Body of pancreas (tissue), 4 donors: ENCODE measurements around the gene KRT33A. TPM values are rescaled to one million over a fixed set of nuclear protein-coding genes. Genes with fewer than 3 reads are reported as not detected.

Experiments
- ATAC-seq: fragments of 150-250 bp; one replicate; pipeline ENCODE4 v1.9.1; 2016
- DNase-seq, 4 donors: peaks; one replicate each; pipeline ENCODE4 v3.0.0-alpha.2; 2019
- H3K27ac ChIP-seq, 4 donors: fragments of 200-600 bp; sonication (generic); 1 replicate in 3 of 4; 2 replicates in 1 of 4; pipeline versions ENCODE4 v1.5.1 to v1.6.1; 2016 to 2019; ENCODE audit warnings: mild to moderate bottlenecking in 1 of 4, mixed read lengths in 1 of 4, moderate library complexity in 1 of 4
- H3K27me3 ChIP-seq, 2 donors: fragments of 200-600 bp; sonication (generic); one replicate each; pipeline ENCODE4 v1.6.0; 2016; ENCODE audit warnings: mild to moderate bottlenecking in 1 of 2
- H3K36me3 ChIP-seq, 2 donors: fragments of 200-600 bp; sonication (generic); replicated peaks in 1 of 2; 2 replicates each; pipeline ENCODE4 v1.5.1; 2016; ENCODE audit warnings: low read depth in 2 of 2; ENCODE audit not compliant: insufficient read depth in 1 of 2
- H3K4me1 ChIP-seq: fragments of 200-600 bp; sonication (generic); one replicate; pipeline ENCODE4 v1.6.0; 2016
- H3K4me3 ChIP-seq, 2 donors: fragments of 200-600 bp; sonication (generic); 1 replicate in 1 of 2; 2 replicates in 1 of 2; pipeline ENCODE4 v1.5.1; 2016 to 2019
- H3K9me3 ChIP-seq, 3 donors: fragments of 200-600 bp; sonication (generic); 1 replicate in 2 of 3; 2 replicates in 1 of 3; pipeline ENCODE4 v1.5.1; 2016
- POLR2A ChIP-seq, 3 donors: fragments of 450-650 bp; IDR thresholded peaks; one replicate each; pipeline ENCODE4 v1.6.1; 2016; ENCODE audit warnings: antibody characterized with exemption in 3 of 3, mild to moderate bottlenecking in 2 of 3
- WGBS, 2 donors: methylation state at CpG; one replicate each; pipeline ENCODE4 v1.1.5; 2017; 5-methylcytosine and 5-hydroxymethylcytosine counted together
- intact Hi-C: fragments of 100-400 bp; cut with DNase I; formaldehyde crosslinking; loops from one replicate; pipeline ENCODE4 v1.15.1; 2023
- total RNA-seq, 2 donors: library from RNA; depleted of rRNA; stranded (reverse); fragments of >200 nt; gene quantifications; one replicate each; pipeline ENCODE4 v1.1.0, GENCODE V29; 2016
- TF ChIP-seq, protein P1 (sequence below), 7 experiments: fragments of 450-650 bp in 4 of 7; fragments of 200-600 bp in 3 of 7; sonication (generic) in 3 of 7; IDR thresholded peaks; one replicate each; pipeline ENCODE4 v1.5.1; 2016 to 2019; ENCODE audit warnings: antibody characterized with exemption in 7 of 7

The KRT33A gene
- total RNA-seq, 2 donors from 2014 or later: not detected

DNA sequence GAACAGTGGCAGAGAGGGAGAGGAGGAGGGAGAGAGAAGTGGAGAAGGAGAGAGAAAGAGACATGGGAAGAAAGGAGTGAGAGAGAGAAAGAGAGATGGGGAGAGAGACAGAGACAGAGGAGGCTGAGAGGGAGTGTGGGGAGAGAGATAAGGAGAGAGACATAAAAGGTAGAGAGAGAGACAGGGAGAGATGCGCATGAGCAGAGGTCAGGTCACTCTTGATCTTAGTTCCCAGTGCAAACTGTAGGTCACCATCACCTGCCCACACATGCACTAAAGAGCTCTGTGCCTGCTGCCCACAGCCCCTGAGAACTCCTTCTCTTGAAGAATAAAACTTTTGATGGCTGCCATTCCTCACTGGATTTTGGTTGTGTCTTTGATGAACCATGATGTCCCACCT lies 14.9 kb downstream of the KRT33A start:
- ATAC-seq (no peak), DNase-seq (no peak)
- H3K36me3 ChIP-seq: no peaks in the 10 kb centered on the region
- no peaks in the 10 kb centered on the region for H3K9me3 ChIP-seq
- intact Hi-C loops: no loop called here
- 87 to 95% methylated on average over 1 of the region's 1 CpG for WGBS, 2 donors
- H3K27me3 ChIP-seq: no peaks in the 10 kb centered on the region
- H3K4me1 ChIP-seq: peaks cover 14% of the 10 kb centered on the region
- H3K4me3 ChIP-seq: no peak overlapping the region
- no peak overlapping the region for H3K27ac ChIP-seq
- TF ChIP-seq, protein P1, sequence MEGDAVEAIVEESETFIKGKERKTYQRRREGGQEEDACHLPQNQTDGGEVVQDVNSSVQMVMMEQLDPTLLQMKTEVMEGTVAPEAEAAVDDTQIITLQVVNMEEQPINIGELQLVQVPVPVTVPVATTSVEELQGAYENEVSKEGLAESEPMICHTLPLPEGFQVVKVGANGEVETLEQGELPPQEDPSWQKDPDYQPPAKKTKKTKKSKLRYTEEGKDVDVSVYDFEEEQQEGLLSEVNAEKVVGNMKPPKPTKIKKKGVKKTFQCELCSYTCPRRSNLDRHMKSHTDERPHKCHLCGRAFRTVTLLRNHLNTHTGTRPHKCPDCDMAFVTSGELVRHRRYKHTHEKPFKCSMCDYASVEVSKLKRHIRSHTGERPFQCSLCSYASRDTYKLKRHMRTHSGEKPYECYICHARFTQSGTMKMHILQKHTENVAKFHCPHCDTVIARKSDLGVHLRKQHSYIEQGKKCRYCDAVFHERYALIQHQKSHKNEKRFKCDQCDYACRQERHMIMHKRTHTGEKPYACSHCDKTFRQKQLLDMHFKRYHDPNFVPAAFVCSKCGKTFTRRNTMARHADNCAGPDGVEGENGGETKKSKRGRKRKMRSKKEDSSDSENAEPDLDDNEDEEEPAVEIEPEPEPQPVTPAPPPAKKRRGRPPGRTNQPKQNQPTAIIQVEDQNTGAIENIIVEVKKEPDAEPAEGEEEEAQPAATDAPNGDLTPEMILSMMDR (IDR thresholded peaks at IDR 0.05): no peak
- no peak for TF ChIP-seq POLR2A (IDR thresholded peaks at IDR 0.05)

DNA sequence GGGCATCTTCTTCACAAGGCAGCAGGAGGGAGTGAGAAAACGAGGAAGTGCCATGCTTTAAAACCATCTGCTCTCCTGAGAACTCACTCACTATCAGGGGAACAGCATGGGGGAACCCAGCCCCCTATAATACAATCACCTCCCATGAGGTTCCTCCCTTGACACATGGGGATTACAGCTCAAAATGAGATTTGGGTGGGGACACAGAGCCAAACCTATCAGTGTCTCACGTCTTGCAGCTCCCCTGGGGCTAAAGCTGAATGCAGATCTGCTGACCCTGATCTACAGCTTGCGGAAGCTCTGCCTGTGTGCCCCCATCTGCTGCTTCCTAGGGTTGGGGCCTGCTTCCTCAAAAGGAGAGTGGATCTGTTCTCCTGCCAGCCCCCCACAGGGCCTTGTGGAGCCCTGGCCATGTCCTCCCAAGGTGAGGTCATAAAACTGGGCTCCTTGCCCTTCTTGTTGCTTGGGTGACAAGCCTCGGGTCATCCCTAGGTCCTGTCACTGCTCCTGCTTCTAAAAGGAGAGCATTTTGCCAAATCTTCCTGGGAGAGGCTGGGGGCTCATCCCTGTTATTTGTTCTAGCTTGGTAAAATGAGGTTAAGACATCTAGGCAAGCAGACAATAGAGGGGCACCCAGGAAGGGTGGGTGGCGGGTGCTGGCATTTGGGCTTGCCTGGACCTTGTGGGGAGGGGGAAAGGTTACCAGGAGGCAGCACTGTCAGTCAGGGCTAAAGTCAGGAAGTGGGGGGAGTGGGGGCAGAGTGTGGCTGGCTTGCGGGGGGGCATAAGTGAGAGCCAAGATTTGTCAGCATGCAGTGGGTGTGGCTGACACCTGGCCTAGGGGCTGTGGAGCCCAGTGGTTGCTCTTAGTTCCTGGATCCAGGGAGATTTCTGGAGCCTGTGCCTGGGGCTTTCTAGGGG lies 16.0 kb downstream of the KRT33A start:
- no peak overlapping the region for H3K4me3 ChIP-seq
- H3K4me1 ChIP-seq: peaks cover 6% of the 10 kb centered on the region
- no peak for DNase-seq
- no peaks in the 10 kb centered on the region for H3K36me3 ChIP-seq
- 62 to 70% methylated on average over 5 to 6 of the region's 6 CpGs for WGBS, 2 donors
- no peaks in the 10 kb centered on the region for H3K27me3 ChIP-seq
- no peak overlapping the region for H3K27ac ChIP-seq
- no peaks in the 10 kb centered on the region for H3K9me3 ChIP-seq
- ATAC-seq: no peak
- TF ChIP-seq, protein P1 (IDR thresholded peaks at IDR 0.05): no peak
- TF ChIP-seq POLR2A (IDR thresholded peaks at IDR 0.05): no peak
- intact Hi-C loops: no loop called here

DNA sequence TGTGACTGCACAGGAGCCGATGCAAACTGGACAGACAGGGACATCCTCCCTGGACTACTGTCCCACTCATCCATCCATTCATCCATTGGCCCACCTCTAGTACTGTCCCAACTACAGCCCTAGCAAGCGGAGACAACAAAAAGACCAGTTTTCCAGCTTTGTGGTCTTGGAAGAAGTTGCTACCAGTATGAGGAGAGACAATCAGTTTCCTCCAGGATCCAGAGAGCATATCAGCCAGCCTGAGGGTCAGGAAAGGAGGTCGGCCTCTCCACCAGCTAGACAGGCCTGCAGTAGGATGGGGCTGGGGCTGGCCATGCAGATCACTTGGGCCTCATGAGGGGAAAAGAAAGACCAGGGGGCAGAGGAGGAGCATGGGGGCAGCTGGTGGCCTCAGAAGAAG lies 16.8 kb downstream of the KRT33A start:
- no peak for DNase-seq
- H3K4me3 ChIP-seq: no peak overlapping the region
- WGBS, 2 donors: 89 to 93% methylated on average over 3 of the region's 3 CpGs
- intact Hi-C loops: no loop called here
- no peaks in the 10 kb centered on the region for H3K4me1 ChIP-seq
- no peak for TF ChIP-seq POLR2A (IDR thresholded peaks at IDR 0.05)
- TF ChIP-seq, protein P1 (IDR thresholded peaks at IDR 0.05): no peak
- no peaks in the 10 kb centered on the region for H3K27me3 ChIP-seq
- no peak overlapping the region for H3K27ac ChIP-seq
- H3K9me3 ChIP-seq: no peaks in the 10 kb centered on the region
- no peak for ATAC-seq
- H3K36me3 ChIP-seq: no peaks in the 10 kb centered on the region

DNA sequence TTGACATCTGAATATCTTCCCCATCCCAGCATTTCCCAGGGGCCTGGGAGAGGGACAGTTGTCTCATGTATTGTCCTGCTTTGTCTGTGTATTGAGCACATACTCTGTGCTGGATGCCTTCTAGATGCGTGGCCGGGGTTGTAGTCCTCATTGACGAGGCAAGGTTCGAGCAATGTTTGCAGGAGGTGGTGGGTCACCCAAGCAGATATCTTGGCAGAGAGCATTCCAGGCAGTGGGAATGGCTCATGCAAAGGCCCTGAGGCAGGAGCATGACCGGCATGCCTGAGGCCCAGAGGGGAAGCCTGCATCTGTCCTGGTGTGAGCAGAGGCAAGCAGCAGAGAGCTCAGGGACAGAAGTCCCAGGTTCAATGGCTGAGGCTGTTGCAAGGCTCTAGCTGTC lies 17.5 kb downstream of the KRT33A start:
- DNase-seq (no peak), ATAC-seq (no peak)
- no peak for TF ChIP-seq POLR2A (IDR thresholded peaks at IDR 0.05)
- Histone ChIP-seq H3K4me1 (no peaks in the 10 kb centered on the region), H3K4me3 (no peak overlapping the region), H3K27ac (no peak overlapping the region), H3K36me3 (no peaks in the 10 kb centered on the region), H3K9me3 (no peaks in the 10 kb centered on the region), H3K27me3 (no peaks in the 10 kb centered on the region)
- intact Hi-C loops: no loop called here
- 88% methylated on average over 4 of the region's 5 CpGs; no CpG with 5 or more reads in 1 of the 2 donors for WGBS, 2 donors

DNA sequence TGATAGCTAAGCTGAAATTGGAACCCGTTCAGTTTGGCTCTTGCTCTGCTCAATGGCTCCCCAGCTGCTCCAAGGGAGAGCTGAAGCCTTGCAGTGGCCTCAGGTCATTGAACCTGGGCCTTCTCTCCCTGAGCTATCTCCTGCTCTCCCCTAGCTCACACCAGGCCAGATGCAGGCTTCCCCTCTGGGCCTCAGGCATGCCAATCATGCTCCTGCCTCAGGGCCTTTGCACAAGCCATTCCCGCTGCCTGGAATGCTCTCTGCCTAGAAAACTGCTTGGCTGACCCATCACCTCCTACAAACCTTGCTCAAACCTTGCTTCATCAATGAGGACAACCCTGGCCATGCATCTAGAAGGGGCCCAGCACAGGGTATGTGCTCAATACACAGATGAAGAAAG lies 18.4 kb downstream of the KRT33A start:
- Histone ChIP-seq H3K27ac (no peak overlapping the region), H3K36me3 (no peaks in the 10 kb centered on the region)
- TF ChIP-seq POLR2A (IDR thresholded peaks at IDR 0.05): no peak
- TF ChIP-seq, protein P1 (IDR thresholded peaks at IDR 0.05): no peak

More for the DNA sequence above, 18.4 kb downstream of the KRT33A start:
- intact Hi-C loops: no loop called here
- DNase-seq (no peak), ATAC-seq (no peak)
- Histone ChIP-seq H3K4me3 (no peak overlapping the region), H3K9me3 (no peaks in the 10 kb centered on the region), H3K4me1 (no peaks in the 10 kb centered on the region), H3K27me3 (no peaks in the 10 kb centered on the region)
- WGBS, 2 donors: 60 to 80% methylated on average over 1 to 2 of the region's 2 CpGs
